NCI-H82 (cell line): Measurements from ENCODE around the gene IL1F10.
"Not testable (repeated sequence)": the region's sequence is repeated elsewhere in the genome, so short reads cannot be mapped to it uniquely, and the experiment has no call there.

Source experiments
- DNase-seq: peaks from one replicate; lab custom pipeline; 2025; lab: John Stamatoyannopoulos, UW

IL1F10 gene

GRCh38 chr2:113081488-113082210 is 13.9 kb downstream of the IL1F10 start:
- no peak for DNase-seq

- no peak for DNase-seq
Measured at GRCh38 chr2:113083296-113083695, 15.5 kb downstream of the IL1F10 start.

DNA sequence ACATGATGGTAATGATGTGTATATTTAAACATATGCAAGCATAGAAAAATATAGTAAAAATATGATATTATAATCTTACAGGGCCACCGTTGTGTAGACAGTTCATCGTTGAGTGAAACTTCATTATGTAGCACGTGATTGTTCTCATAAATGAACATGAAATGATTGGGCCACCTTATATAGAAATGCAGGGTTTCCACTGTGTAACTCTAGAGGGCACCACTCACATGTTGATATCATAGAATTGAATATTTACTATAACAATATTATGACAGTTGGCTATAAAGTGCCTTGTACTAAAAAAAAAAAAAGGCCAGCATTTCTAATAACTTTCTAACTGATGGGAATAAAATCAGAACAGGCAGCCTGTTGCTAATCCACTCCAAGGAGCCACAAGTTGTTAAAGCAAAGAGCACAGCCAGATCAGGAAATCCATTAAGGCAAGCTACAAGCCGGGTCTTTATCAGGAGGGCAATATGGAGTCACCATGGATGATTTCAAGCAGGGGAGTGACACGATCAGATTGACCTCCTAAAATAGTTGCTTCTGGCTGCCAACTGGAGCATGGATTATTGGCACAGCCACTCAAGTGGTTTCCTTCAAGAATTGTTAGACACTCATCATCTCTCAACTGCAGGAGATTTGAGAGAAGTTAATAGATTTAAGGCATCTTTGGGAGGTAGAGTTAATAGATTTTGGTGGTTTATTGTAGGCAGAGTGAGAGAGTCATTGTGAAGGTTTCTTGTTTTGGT is 16.7 kb downstream of the IL1F10 start:
- peak; percentile 51 for DNase-seq

DNA sequence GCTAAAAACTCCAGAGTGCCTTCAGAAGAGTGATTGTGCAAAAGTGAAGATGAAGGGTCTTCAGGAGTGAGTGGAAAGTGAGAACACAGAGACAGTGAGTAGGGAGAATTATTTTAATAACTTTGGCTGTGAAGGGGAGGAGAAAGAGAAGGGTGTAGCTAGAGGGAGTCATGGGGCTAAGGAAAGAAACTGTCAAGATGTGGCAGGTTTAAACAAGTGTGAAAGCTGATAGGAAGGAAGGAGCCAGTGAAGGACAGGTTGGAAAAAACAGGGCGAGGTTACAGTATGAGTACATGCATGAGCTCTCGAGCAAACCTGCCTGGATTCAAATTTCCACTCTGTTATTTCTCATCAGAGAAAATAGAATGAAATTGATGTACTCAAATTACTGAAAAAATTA is 17.8 kb downstream of the IL1F10 start:
- DNase-seq, result no peak

GRCh38 chr2:113088213-113088992 is 20.6 kb downstream of the IL1F10 start:
- no peak for DNase-seq

DNA sequence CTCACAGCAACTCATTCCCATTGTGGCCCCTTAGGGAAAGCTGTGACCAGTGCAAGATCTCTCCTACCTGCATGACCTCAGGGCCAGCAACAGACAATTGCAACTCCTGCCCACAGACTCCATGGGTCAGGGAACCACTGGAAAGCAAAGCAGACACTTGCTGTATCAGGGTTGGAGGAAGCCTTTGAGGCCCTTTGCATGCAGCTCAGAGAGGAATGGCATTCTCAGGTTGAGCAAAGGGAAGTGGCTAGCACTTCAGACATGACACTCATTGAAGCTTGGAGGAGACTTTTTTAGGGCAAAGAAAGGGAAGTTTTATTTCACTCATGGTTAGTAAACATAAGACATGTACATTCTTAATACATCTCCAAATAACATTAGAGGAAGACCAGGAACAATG is 22.1 kb downstream of the IL1F10 start:
- DNase-seq, result no peak

DNA sequence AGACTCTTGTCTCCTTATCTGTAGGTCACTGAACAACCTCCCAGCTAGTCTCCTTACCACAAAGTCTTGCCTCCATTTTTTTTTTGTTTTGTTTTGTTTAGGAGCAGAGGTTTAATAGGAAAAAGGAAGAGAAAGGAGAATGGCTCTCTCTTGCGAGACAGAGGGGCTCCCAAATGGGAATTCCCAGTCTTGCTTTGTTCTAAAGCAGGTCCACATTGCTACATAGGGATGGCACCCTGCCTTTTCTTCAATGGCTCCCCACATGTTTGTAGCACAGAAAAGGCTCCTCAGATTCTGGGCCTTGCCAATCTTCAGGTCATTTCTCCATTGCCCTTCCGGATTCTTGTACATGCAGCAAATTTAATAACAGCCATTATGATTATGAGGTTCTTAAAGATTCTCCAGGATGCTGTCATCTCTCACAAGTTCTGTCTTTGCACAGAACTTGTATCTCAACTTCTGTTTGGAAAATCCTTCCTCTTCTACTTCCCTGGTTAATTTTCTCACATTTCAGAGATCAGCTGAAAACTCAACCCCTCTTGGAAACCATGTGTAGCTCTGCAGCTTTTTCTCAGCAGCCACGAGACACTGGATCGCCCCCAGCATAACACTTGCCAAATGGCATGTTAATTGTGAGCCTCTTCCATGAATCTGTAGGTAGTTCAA is 23.6 kb downstream of the IL1F10 start:
- no peak for DNase-seq

DNA sequence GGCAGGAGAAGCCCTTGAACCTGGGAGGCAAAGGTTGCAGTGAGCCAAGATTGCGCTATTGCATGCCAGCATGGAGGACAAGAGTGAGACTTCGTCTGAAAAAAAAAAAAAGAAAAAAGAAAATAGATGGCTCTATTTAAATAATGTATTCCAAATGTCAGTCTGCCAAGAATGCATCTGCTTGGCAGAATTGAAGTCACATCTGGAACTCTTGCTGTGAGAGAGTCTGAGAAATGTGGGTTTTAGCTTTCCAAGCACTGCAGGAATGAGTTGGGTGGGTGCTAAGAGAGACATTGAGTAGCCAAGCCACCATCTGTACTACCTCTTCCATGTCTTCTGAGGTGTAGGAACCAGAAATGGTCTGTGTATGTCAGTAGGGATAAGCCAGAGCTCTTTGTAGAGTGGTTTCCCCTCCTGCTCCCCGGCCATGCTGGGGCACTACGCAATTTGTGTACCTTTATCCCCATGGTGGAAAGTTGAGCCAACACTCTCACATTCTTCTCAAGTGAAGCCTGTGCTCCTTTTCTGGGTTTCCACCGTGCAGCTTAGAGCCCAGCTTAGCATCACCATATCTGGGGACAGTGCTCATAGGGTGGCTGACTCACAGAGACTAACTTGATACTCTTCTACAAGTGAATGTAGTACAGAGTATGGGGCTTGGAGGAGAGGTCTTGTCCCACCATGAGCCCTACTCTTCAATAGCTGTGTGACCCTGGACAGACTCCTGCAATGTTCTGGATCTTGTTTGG is 25.3 kb downstream of the IL1F10 start:
- DNase-seq, result no peak

DNA sequence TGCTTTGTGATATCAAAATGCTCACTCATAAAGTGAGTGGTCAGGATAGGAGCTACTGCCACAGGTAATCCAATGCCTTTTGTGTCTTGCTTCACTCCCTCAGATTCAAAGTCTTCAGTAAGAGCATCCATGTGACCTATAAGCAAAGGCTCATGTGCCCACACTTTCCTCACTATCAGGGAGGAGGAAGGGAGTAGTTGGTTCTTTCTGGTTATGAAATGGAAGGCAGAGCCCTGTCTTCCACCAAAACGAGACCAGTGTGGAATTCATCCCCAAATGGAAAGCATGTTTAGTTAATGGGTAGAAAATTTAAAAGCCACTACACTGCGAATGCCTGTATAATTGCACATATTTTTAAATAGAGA is 25.8 kb downstream of the IL1F10 start:
- no peak for DNase-seq

DNA sequence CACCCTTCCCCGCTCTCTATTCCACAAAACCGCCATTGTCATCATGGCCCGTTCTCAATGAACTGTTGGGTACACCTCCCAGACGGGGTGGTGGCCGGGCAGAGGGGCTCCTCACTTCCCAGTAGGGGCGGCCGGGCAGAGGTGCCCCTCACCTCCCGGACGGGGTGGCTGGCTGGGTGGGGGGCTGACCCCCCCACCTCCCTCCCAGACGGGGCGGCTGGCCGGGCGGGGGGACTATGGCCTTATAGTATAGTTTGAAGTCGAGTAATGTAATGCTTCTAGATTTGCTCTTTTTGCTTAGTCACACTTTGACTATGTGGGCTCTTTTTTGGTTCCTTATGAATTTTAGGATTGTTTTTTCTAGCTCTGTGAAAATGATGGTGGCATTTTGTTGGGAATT is 28.5 kb downstream of the IL1F10 start:
- not testable (repeated sequence) for DNase-seq

- not testable (repeated sequence) for DNase-seq
Measured at GRCh38 chr2:113096842-113097618, 29.3 kb downstream of the IL1F10 start.

- no peak for DNase-seq
Measured at GRCh38 chr2:113098041-113098440, 30.3 kb downstream of the IL1F10 start.

- no peak for DNase-seq
Measured at GRCh38 chr2:113098532-113098931, 30.8 kb downstream of the IL1F10 start.

DNA sequence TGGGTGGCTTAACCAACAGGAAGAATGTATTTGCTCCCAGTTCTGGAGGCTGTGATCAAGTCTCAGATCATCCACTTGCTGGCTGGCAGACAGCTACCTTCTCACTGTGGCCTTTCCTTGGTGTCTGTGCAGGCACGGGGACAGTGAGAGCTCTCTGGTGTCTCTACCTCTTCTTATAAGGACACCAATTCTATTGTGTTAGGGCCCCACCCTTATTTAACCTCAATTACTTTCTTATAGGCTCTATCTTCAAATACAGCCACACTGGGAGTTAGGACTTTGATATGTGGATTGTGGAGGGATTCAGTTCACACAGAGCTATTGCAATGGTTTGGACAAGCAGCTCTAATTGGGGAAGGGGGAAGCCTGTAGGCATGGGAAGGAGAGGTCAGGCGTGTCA is 34.4 kb downstream of the IL1F10 start:
- DNase-seq, result no peak

GRCh38 chr2:113103277-113103676 is 35.5 kb downstream of the IL1F10 start:
- no peak for DNase-seq

DNA sequence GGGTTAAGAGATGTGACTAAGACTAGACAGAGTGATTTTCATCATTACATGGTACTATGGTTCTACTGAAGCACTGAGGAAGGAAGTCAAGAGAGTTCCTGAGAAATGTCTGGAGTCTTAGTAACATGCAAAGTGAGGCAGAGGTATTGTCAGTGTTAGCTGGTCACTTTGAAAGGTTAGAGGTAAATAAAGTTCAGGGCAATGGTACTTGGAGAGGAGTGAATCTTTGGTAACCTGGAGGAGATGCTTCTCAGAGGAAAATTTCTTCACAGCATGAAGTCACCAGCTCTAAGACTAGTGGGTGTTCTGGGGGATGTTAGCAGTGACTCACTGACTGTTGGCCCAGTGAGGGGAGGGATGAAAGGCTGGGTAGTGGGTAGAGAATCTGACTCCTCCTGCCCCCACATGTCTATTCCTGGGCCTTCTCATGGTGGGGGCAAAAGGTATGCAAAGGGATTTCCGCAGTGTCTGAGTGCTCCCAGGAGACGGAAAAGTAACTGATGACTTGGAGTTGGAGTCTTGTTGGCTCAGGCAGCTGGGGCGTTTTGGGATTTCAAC is 36.4 kb downstream of the IL1F10 start:
- no peak for DNase-seq

- DNase-seq, result no peak
Measured at GRCh38 chr2:113105047-113105785, 37.4 kb downstream of the IL1F10 start.

- DNase-seq, result no peak
Measured at GRCh38 chr2:113111121-113111520, 43.4 kb downstream of the IL1F10 start.

DNA sequence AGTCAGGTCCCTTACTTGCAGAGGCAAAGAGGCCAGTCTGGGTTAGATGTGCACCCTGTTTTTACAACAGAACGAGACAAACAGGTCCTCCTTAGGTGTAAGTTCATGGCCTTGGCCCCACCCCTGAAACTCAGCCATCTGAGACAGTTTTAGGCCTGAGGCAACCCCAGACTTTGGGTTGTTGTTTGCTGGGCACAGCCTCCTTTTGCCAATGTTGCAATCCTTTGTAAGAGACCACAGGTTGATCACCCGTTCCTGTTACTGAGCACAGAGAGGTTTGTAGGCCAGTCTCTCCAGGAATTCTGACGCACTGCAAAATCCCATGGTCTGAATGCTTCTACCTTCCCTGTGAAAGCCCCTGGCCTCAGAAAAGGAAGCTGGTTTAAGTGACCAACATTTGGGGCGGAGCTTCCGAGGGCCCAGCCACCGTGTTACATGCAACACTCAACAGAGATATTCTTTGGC is 44.1 kb downstream of the IL1F10 start:
- no peak for DNase-seq

DNA sequence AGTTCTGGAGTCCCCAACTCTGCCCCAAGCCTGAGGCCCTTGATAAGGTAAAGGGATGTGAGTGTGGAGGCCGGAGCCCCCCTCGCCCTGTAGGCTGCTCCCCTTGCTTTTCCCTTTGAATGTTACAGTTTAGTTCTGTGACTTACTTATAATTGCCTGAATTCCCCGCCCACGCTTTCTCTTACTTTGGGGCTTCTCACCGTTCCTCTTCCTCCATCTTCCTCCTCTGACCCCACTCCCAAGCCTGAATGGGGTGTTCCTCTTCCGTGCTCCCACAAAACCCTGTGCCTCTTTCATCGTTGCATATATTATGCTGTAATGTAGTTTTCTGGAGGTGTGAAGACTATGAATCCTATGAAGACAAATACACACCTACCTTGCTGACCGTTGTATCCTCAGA is 44.7 kb downstream of the IL1F10 start:
- DNase-seq, result no peak
